Measurements from ENCODE around the gene PTEN.
"Not testable (repeated sequence)": the region's sequence is repeated elsewhere in the genome, so short reads cannot be mapped to it uniquely, and the experiment has no call there.

Gene PTEN

DNA sequence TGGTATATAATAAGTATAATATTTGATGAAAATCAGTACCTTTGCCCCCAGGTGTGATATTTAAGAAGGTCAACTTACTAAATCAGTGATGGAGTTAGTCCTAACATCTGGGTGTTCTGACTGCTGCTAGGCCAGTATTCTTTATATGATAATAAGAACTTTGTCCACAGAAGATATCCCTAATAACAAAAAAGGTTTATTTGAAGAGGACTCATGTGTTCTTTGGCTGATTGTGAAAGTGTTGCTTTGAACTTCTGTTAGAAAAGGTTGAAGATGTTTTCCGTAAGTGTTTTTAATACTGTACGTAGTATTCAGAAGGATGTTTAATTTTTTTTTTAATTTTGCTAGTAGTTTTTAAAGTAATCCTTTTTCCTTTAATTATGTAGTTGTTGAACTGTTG, 10.2 kb downstream of the PTEN start:
- DNase-seq, result no peak

GRCh38 chr10:87875929-87876571, 12.6 kb downstream of the PTEN start:
- DNase-seq, result no peak

GRCh38 chr10:87878664-87879459, 15.4 kb downstream of the PTEN start:
- no peak for DNase-seq

GRCh38 chr10:87880336-87880735, 16.9 kb downstream of the PTEN start:
- DNase-seq, result no peak

GRCh38 chr10:87881373-87882059, 18.1 kb downstream of the PTEN start:
- not testable (repeated sequence) for DNase-seq

- no peak for DNase-seq
These were observed 19.3 kb downstream of the PTEN start for GRCh38 chr10:87882555-87883294.

DNA sequence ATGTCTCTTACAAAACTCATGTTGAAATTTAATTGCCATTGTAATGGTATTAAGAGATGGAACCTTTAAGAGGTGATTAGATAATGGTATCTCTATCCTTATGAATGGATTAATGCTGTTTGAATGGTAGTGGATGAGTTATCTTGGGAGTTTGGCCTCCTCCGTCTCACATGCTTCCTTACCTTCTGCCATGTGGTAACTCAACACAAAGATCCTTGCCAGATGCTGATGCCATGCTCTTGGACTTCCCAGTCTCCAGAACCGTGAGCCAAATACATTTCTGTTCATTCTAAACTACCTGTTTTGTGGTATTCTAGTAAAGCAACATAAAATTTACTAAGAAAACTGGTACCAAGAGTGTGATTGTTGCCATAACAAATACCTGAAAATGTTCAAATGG, 23.2 kb downstream of the PTEN start:
- no peak for DNase-seq

DNA sequence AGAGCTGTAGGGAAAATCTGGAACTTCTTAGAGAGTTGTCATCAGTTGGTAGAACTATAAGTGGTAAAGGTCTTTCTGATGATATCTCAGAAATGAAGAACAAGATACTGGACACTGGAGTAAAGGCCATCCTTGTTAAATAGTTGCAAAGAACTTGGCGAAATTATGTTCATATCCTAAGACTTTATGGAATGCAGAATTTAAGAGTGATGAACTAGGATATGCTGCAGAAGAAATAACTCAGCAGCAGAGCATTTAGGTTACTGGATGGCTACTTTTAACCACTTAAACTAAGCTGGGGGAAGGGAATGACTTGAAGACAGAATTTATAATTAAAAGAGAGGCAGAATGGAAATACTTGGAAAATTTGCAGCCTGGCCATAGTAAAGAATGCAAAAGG, 23.7 kb downstream of the PTEN start:
- no peak for DNase-seq

DNA sequence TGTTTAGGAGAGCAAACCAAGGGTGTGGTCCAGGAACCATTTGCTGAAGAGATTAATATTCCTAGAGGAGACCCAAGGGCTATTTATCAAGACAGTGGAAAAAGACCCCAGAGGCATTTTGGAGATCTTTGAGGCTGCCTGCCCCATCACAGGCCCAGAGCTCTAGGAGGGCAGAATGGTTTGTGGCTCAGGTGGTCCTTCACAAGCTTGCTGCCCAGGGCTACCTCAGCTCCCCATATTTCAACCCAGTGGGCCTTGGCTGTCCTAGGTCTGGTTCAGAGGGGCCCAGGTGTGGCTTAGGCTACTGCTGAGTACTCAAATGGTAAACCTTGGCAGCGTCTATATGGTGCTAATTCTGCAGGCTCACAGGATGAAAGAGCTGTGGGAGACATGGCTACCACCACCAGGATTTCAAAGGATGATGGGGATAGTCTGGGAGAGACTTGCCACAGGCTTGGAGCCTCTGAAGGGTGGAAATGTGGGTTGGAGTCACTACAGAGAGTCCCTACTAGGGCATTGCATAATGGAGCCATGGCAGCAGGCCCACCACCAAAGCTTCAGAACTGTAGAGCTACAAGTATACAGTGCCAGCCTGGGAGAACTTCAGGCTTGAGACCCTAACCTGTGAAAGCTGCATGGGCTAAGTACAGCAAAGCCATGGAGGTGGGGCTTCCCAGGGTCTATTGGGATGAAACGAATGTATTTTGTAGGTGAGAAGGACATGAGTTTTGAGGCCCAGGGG, 24.3 kb downstream of the PTEN start:
- no peak for DNase-seq

DNA sequence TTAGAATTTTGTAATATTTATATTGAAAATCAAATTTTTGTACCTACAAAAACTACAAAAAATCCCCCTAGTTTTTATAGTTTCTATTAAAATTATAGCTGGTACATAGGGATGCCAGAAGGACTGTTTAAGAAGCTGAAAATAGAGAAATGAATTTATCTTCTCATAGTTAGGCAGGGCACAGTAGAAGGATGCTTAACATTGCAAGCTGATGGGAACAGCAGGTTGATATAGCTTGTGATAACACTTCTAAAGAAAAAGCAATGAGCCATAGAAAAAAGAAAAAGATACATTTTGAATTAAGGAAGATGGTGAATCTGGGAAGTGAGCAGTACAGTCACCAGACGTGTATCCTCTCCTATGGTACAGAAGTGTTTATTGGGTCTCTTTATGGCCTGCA, 32.0 kb downstream of the PTEN start:
- DNase-seq, result no peak

GRCh38 chr10:87896216-87896615, 32.8 kb downstream of the PTEN start:
- DNase-seq, result no peak

- DNase-seq, result not testable (repeated sequence)
These were observed 34.5 kb downstream of the PTEN start for GRCh38 chr10:87897957-87898356.

DNA sequence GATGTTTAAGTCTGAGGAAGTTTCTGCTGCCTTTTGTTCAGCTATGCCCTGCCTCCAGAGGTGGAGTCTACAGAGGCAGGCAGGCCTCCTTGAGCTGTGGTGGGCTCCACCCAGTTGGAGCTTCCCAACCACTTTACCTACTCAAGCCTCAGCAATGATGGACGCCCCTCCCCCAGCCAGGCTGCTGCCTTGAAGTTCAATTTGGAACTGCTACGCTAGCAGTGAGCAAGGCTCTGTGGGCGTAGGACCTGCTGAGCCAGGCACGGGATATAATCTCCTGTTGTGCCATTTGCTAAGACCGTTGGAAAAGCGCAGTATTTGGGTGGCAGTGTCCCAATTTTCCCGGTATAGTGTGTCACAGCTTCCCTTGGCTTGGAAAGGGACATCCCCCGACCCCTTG, 40.0 kb downstream of the PTEN start:
- not testable (repeated sequence) for DNase-seq

DNA sequence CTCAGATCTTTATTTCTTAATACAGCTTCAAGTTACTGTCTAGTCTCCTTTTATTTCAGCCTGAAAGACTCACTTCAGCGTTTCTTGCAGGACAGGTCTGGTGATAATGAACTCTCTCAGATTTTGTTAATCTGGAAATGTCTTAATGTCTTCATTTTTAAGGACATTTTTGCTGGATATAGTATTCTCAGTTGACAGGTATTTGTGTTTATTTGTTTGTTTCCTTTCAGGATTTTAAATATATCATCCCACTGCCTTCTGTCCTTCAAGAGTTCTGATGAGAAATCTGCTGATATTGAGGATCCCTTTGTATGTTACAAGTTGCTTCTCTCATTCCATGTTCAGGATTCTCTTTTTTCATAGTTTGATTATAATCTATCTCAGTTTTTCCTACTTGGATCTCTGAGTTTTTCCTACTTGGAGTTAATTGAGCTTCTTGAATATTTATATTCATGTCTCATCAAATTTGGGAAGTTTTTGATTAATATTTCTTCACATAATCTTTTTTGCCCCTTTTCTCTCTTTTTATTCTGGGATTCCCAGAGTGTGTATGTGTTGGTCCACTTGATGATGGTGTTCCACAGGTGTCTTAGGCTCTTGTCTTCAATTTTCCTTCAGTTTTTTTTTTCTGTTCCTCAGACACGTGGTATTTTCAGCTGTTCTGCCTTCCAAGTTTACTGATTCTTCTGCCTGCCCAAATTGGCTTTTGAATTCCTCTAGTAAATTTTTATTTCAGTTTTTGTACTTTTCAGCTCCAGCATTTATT, 49.9 kb downstream of the PTEN start:
- DNase-seq, result no peak

- DNase-seq, result no peak
These were observed 52.0 kb downstream of the PTEN start for GRCh38 chr10:87915406-87915805.

- DNase-seq, result no peak
These were observed 52.6 kb downstream of the PTEN start for GRCh38 chr10:87915989-87916388.

DNA sequence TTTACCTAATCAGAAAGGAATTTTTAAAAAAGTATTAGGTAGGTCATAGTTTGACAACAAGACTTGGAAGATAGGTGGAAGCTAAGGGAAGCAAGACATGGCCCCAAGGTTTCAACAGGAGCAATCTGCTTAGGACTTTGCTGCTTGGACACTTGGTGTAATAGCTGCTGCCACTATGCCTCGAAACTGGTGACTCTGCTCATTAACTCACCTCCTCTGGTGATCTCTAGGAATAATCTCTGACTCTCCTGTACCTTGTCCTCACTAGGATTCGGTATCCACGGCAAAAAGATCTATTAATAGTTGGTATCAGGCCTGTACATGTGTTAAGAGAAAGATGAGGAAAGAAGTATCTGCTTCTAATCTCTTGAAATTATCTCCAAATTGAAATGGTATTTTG, 53.1 kb downstream of the PTEN start:
- no peak for DNase-seq

DNA sequence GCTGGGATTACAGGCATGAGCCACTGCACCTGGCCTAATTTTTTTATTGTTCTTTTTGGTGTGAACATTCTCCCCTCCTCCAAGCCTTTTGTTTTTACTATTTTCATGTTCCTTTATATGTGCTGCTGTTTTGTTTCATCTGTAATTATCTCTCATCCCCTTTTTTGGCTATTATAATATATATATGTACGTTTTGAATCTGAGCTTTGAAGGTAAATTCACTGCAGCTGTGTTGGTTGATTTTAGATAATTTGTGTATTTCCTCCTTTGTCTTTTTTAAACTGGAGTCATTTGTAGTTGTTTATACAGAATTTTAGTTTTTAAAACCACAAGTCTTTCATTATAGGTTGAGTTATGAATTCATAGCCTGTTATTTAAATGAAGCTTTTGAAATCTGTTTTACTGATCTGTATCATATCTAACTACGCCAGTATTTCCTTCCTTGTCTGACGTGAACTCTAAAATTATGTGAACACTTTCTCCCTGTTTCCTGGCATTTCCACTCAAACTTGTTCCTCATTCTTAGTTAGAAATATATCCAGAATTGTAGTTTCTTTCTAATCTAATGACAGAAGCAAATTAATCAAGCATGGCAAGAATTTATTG, 54.9 kb downstream of the PTEN start:
- no peak for DNase-seq

GRCh38 chr10:87920538-87920937, 57.1 kb downstream of the PTEN start:
- DNase-seq, result no peak

DNA sequence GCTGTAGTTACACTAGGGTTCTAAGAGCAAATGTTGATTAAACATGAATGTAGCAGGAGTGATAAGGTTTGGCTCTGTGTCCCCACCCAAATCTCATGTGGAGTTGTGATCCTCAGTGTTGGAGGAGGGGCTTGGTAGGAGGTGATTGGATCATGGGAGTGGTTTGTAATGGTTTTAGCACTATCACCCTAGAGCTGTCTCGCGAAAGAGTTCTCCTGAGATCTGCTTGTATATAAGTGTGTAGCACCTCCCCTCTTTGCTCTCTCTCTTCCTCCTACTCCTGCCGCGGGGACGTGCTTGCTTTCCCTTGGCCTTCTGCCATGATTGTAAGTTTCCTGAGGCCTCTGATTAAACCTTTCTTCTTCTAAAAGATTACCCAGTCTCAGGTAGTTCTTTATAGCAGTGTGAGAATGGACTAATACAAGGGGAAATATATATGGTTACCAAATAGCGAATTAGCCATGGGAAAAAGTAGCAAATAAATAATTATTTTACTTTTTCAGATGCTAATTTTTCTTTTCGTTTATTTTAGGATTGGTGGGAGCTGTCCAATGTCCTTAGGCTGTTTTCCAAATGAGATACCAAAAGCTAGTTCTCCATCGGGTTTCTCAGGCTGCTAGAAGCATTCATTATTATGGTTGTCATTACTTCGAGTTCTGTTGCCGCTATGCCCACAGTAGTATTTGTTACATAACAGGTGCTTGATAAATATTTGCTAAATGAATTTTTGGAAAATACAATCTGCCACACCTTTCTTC, 58.7 kb downstream of the PTEN start:
- no peak for DNase-seq

- no peak for DNase-seq
These were observed 59.8 kb downstream of the PTEN start for GRCh38 chr10:87923233-87923632.
